Renal cortical epithelial cell (primary cell): ENCODE measurements around the gene CDK14. TPM values are rescaled to one million over a fixed set of nuclear protein-coding genes. Genes with fewer than 3 reads are reported as not detected.

Experiments used
- DNase-seq: peaks from one replicate; pipeline ENCODE4 v3.0.0-alpha.2; 2011; ENCODE audit warnings: low read depth
- total RNA-seq: library from RNA; depleted of rRNA; stranded (reverse); fragments of >200 nt; gene quantifications from 2 replicates; pipeline ENCODE4 v1.2.3, GENCODE V29; 2014

Gene CDK14
- total RNA-seq, 1 donor from 2014 or later: 30.2 TPM

- DNase-seq: peak; percentile 47
Observed at GRCh38 chr7:90999989-91000979, 404.2 kb downstream of the CDK14 start.

GRCh38 chr7:91005024-91005423, 408.9 kb downstream of the CDK14 start:
- no peak for DNase-seq

- DNase-seq: no peak
Observed at GRCh38 chr7:91005841-91006240, 409.7 kb downstream of the CDK14 start.

- DNase-seq: no peak
Observed at GRCh38 chr7:91007371-91007770, 411.2 kb downstream of the CDK14 start.

- DNase-seq: no peak
Observed at GRCh38 chr7:91013078-91013477, 417.0 kb downstream of the CDK14 start.

- DNase-seq: peak; percentile 74
Observed at GRCh38 chr7:91019686-91020385, 423.7 kb downstream of the CDK14 start.

GRCh38 chr7:91020636-91021385, 424.7 kb downstream of the CDK14 start:
- DNase-seq: peak; percentile 30

GRCh38 chr7:91021956-91022355, 425.8 kb downstream of the CDK14 start:
- DNase-seq: no peak

- no peak for DNase-seq
Observed at GRCh38 chr7:91025906-91026390, 429.8 kb downstream of the CDK14 start.

GRCh38 chr7:91029688-91030087, 433.6 kb downstream of the CDK14 start:
- DNase-seq: no peak

GRCh38 chr7:91030680-91031380, 434.7 kb downstream of the CDK14 start:
- DNase-seq: no peak

- DNase-seq: no peak
Observed at GRCh38 chr7:91031757-91032156, 435.6 kb downstream of the CDK14 start.

- no peak for DNase-seq
Observed at GRCh38 chr7:91033574-91033973, 437.5 kb downstream of the CDK14 start.

GRCh38 chr7:91034459-91035368, 438.6 kb downstream of the CDK14 start:
- DNase-seq: peak; percentile 51

- DNase-seq: no peak
Observed at GRCh38 chr7:91039033-91039432, 442.9 kb downstream of the CDK14 start.

- no peak for DNase-seq
Observed at GRCh38 chr7:91041141-91041540, 445.0 kb downstream of the CDK14 start.

- DNase-seq: no peak
Observed at GRCh38 chr7:91041901-91042484, 445.9 kb downstream of the CDK14 start.

- no peak for DNase-seq
Observed at GRCh38 chr7:91043186-91043585, 447.1 kb downstream of the CDK14 start.

- no peak for DNase-seq
Observed at GRCh38 chr7:91043924-91044645, 448.0 kb downstream of the CDK14 start.
